Lower leg skin (tissue), 3 donors: Measurements from ENCODE around the gene CACNA1B.

Experiments
- CTCF ChIP-seq, 3 donors: fragments of 450-650 bp; IDR thresholded peaks; one replicate each; pipeline ENCODE4 v1.5.1; 2016; ENCODE audit warnings: antibody characterized with exemption in 3 of 3, mild to moderate bottlenecking in 3 of 3, moderate library complexity in 2 of 3
- POLR2A ChIP-seq, 2 donors: fragments of 450-650 bp; IDR thresholded peaks; one replicate each; pipeline ENCODE4 v1.6.1; 2016 to 2017; ENCODE audit warnings: antibody characterized with exemption in 2 of 2, mild to moderate bottlenecking in 1 of 2, moderate library complexity in 1 of 2

GRCh38 chr9:138121438-138122050 is 244.0 kb downstream of the CACNA1B start:
- TF ChIP-seq CTCF (IDR thresholded peaks at IDR 0.05), result no peak
- no peak for TF ChIP-seq POLR2A (IDR thresholded peaks at IDR 0.05)
